NT2/D1 (cell line): ENCODE measurements around the gene KDM2A.

Source experiments
- SUZ12 ChIP-seq: IDR thresholded peaks from 2 replicates; pipeline ENCODE4 v1.6.1; 2011; ENCODE audit not compliant: insufficient read length, insufficient read depth; ENCODE audit errors: extremely low read depth
- ZNF274 ChIP-seq: IDR thresholded peaks from 2 replicates; pipeline ENCODE4 v1.6.1; 2011; ENCODE audit warnings: mild to moderate bottlenecking, low read depth, low read length

DNA sequence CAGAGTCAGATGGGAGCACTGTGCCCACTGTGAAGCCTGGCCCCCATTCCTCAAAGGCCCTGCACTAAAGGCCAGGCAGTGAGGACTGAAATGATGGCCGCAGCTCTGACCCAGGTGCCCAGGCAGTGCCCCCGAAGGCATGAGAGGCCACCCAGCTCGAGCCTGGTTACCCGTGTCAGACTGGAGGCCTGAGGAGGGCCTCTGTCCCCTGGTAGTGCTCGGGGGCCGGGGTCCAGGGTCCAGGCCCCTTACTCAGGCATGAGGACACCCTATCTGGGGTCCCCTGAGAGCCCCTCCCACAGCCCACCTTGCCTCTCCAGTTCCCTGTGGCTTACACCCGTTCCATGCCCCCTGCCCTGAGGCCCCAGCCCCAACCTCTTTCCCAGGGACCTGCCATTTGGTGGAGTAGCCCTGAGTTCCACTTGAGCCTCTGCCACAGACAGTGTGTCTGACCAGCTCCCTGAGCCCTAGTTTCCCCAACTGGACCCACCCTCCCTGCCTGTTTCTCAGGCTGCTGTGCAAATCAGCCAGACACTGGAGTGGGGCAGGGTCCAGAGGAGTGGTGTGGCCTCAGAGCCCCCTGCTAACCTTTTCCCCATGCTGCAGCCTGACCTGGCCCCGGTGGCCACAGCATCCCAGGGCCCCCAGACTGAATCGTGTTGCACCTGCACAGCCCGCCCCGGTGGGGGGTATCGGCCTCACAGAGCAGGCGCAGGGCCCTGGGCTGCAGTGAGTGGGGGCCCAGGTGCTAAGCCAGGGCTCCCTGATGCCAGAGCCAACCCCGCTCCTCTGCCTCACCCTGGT, 159.3 kb downstream of the KDM2A start:
- TF ChIP-seq ZNF274 = no peak
- no peak for TF ChIP-seq SUZ12
